ENCODE measurements around the gene CLEC16A. TPM values are rescaled to one million over a fixed set of nuclear protein-coding genes. Genes with fewer than 3 reads are reported as not detected.

Gene CLEC16A
- total and polyA plus RNA-seq, 9 of the 15 experiments (the other 6 are each of a cell fraction or from before 2014, with no cell fraction given): 1.00 to 22.3 (median 10.0) TPM

- TF ChIP-seq, protein P1, sequence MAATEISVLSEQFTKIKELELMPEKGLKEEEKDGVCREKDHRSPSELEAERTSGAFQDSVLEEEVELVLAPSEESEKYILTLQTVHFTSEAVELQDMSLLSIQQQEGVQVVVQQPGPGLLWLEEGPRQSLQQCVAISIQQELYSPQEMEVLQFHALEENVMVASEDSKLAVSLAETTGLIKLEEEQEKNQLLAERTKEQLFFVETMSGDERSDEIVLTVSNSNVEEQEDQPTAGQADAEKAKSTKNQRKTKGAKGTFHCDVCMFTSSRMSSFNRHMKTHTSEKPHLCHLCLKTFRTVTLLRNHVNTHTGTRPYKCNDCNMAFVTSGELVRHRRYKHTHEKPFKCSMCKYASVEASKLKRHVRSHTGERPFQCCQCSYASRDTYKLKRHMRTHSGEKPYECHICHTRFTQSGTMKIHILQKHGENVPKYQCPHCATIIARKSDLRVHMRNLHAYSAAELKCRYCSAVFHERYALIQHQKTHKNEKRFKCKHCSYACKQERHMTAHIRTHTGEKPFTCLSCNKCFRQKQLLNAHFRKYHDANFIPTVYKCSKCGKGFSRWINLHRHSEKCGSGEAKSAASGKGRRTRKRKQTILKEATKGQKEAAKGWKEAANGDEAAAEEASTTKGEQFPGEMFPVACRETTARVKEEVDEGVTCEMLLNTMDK (IDR thresholded peaks at IDR 0.05; ENCODE audit: borderline replicate concordance, insufficient read depth, low read depth, low read length, poor library complexity, severe bottlenecking): no peak
- no peak for TF ChIP-seq SMARCA5 (IDR thresholded peaks at IDR 0.05)
- TF ChIP-seq, protein P2, sequence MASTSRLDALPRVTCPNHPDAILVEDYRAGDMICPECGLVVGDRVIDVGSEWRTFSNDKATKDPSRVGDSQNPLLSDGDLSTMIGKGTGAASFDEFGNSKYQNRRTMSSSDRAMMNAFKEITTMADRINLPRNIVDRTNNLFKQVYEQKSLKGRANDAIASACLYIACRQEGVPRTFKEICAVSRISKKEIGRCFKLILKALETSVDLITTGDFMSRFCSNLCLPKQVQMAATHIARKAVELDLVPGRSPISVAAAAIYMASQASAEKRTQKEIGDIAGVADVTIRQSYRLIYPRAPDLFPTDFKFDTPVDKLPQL (IDR thresholded peaks at IDR 0.05; ENCODE audit: extremely low read depth, insufficient read length): no peak
- TF ChIP-seq RBM22 (IDR thresholded peaks at IDR 0.05; ENCODE audit: low read depth, low read length, poor library complexity, severe bottlenecking): no peak
- no peak for TF ChIP-seq ZBTB2 (IDR thresholded peaks at IDR 0.05)
- no peak for TF ChIP-seq RCOR1 (IDR thresholded peaks at IDR 0.05; ENCODE audit: borderline replicate concordance in 1 of 2, low read depth in 2 of 2, low read length in 2 of 2)
- TF ChIP-seq ZNF174 (CRISPR knock-in tag; IDR thresholded peaks at IDR 0.05): no peak
- TF ChIP-seq PML (IDR thresholded peaks at IDR 0.05; ENCODE audit: low read length): 0 out of 2 replicates have a peak, but pooled peaks have one; percentile 19
- no peak for TF ChIP-seq HNRNPLL (IDR thresholded peaks at IDR 0.05; ENCODE audit: low read depth, low read length, poor library complexity, severe bottlenecking)
- TF ChIP-seq ZFP30 (CRISPR knock-in tag; IDR thresholded peaks at IDR 0.05; ENCODE audit: borderline replicate concordance): no peak
- no peak for TF ChIP-seq HMG20A (CRISPR knock-in tag; conservative IDR thresholded peaks at IDR 0.05)
- TF ChIP-seq, protein P3, sequence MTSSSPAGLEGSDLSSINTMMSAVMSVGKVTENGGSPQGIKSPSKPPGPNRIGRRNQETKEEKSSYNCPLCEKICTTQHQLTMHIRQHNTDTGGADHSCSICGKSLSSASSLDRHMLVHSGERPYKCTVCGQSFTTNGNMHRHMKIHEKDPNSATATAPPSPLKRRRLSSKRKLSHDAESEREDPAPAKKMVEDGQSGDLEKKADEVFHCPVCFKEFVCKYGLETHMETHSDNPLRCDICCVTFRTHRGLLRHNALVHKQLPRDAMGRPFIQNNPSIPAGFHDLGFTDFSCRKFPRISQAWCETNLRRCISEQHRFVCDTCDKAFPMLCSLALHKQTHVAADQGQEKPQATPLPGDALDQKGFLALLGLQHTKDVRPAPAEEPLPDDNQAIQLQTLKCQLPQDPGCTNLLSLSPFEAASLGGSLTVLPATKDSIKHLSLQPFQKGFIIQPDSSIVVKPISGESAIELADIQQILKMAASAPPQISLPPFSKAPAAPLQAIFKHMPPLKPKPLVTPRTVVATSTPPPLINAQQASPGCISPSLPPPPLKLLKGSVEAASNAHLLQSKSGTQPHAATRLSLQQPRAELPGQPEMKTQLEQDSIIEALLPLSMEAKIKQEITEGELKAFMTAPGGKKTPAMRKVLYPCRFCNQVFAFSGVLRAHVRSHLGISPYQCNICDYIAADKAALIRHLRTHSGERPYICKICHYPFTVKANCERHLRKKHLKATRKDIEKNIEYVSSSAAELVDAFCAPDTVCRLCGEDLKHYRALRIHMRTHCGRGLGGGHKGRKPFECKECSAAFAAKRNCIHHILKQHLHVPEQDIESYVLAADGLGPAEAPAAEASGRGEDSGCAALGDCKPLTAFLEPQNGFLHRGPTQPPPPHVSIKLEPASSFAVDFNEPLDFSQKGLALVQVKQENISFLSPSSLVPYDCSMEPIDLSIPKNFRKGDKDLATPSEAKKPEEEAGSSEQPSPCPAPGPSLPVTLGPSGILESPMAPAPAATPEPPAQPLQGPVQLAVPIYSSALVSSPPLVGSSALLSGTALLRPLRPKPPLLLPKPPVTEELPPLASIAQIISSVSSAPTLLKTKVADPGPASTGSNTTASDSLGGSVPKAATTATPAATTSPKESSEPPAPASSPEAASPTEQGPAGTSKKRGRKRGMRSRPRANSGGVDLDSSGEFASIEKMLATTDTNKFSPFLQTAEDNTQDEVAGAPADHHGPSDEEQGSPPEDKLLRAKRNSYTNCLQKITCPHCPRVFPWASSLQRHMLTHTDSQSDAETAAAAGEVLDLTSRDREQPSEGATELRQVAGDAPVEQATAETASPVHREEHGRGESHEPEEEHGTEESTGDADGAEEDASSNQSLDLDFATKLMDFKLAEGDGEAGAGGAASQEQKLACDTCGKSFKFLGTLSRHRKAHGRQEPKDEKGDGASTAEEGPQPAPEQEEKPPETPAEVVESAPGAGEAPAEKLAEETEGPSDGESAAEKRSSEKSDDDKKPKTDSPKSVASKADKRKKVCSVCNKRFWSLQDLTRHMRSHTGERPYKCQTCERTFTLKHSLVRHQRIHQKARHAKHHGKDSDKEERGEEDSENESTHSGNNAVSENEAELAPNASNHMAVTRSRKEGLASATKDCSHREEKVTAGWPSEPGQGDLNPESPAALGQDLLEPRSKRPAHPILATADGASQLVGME (CRISPR knock-in tag; IDR thresholded peaks at IDR 0.05): no peak
- TF ChIP-seq COPS2 (conservative IDR thresholded peaks at IDR 0.05): no peak
- TF ChIP-seq SIN3A (IDR thresholded peaks at IDR 0.05; ENCODE audit: borderline replicate concordance in 2 of 2, control insufficient read depth in 1 of 2, low read depth in 2 of 2, low read length in 2 of 2): no peak
- TF ChIP-seq CHD1 (IDR thresholded peaks at IDR 0.05; ENCODE audit: low read length): no peak
- no peak for TF ChIP-seq MYNN (IDR thresholded peaks at IDR 0.05)
- TF ChIP-seq MYNN (CRISPR knock-in tag; IDR thresholded peaks at IDR 0.05): no peak
Measured at GRCh38 chr16:11128211-11129141, 184.1 kb downstream of the CLEC16A start (continued).

Data from K562 (cell line).